Ishikawa (cell line): ENCODE measurements around the gene ZHX3.

Experiments used
- CEBPB ChIP-seq: IDR thresholded peaks from 2 replicates; pipeline ENCODE4 v1.6.1; 2012
- CREB1 ChIP-seq: IDR thresholded peaks from 2 replicates; pipeline ENCODE4 v1.6.1; 2012; ENCODE audit warnings: low read depth
- EGR1 ChIP-seq: IDR thresholded peaks from 2 replicates; pipeline ENCODE4 v1.6.1; 2012
- EP300 ChIP-seq: IDR thresholded peaks from 2 replicates; pipeline ENCODE4 v1.6.1; 2012; ENCODE audit warnings: borderline replicate concordance
- RAD21 ChIP-seq: IDR thresholded peaks from 2 replicates; pipeline ENCODE4 v1.6.1; 2012; ENCODE audit warnings: low read depth
- TAF1 ChIP-seq: IDR thresholded peaks from 2 replicates; pipeline ENCODE4 v1.6.1; 2012; ENCODE audit warnings: low read depth, mild to moderate bottlenecking
- TCF12 ChIP-seq: IDR thresholded peaks from 2 replicates; pipeline ENCODE4 v1.6.1; 2012; ENCODE audit warnings: low read depth
- TEAD4 ChIP-seq: IDR thresholded peaks from 2 replicates; pipeline ENCODE4 v1.6.1; 2012
- USF1 ChIP-seq: IDR thresholded peaks from 2 replicates; pipeline ENCODE4 v1.6.1; 2012
- YY1 ChIP-seq: IDR thresholded peaks from 2 replicates; pipeline ENCODE4 v1.6.1; 2012; ENCODE audit warnings: low read depth
- TF ChIP-seq, protein P1 (sequence below): IDR thresholded peaks from 2 replicates; pipeline ENCODE4 v1.6.1; 2012
- TF ChIP-seq, protein P2 (sequence below): IDR thresholded peaks from 2 replicates; pipeline ENCODE4 v1.6.1; 2012; ENCODE audit warnings: low read depth, mild to moderate bottlenecking

- TF ChIP-seq EGR1 (no peak), TCF12 (no peak), RAD21 (no peak), TEAD4 (no peak), CEBPB (no peak), USF1 (no peak), YY1 (no peak), EP300 (no peak), TAF1 (no peak), CREB1 (no peak)
- TF ChIP-seq, protein P1, sequence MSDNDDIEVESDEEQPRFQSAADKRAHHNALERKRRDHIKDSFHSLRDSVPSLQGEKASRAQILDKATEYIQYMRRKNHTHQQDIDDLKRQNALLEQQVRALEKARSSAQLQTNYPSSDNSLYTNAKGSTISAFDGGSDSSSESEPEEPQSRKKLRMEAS, result no peak
- TF ChIP-seq, protein P2, sequence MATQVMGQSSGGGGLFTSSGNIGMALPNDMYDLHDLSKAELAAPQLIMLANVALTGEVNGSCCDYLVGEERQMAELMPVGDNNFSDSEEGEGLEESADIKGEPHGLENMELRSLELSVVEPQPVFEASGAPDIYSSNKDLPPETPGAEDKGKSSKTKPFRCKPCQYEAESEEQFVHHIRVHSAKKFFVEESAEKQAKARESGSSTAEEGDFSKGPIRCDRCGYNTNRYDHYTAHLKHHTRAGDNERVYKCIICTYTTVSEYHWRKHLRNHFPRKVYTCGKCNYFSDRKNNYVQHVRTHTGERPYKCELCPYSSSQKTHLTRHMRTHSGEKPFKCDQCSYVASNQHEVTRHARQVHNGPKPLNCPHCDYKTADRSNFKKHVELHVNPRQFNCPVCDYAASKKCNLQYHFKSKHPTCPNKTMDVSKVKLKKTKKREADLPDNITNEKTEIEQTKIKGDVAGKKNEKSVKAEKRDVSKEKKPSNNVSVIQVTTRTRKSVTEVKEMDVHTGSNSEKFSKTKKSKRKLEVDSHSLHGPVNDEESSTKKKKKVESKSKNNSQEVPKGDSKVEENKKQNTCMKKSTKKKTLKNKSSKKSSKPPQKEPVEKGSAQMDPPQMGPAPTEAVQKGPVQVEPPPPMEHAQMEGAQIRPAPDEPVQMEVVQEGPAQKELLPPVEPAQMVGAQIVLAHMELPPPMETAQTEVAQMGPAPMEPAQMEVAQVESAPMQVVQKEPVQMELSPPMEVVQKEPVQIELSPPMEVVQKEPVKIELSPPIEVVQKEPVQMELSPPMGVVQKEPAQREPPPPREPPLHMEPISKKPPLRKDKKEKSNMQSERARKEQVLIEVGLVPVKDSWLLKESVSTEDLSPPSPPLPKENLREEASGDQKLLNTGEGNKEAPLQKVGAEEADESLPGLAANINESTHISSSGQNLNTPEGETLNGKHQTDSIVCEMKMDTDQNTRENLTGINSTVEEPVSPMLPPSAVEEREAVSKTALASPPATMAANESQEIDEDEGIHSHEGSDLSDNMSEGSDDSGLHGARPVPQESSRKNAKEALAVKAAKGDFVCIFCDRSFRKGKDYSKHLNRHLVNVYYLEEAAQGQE, result no peak
These were observed 137.6 kb downstream of the ZHX3 start for GRCh38 chr20:41179961-41180360.
